Lower lobe of right lung (tissue), 2 donors: Measurements from ENCODE around the gene NDRG2. TPM values are rescaled to one million over a fixed set of nuclear protein-coding genes. Genes with fewer than 3 reads are reported as not detected.
A peak's percentile ranks its signal among the peaks of the same experiment; 100 is the strongest.

Source experiments
- ATAC-seq, 2 donors: fragments of 200-7000 bp; cut with Tn5 transposase; one replicate each; pipeline ENCODE4 v1.9.1; 2020 to 2022; ENCODE audit warnings: mild to moderate bottlenecking in 2 of 2, moderate library complexity in 2 of 2
- DNase-seq: peaks from one replicate; pipeline ENCODE4 v3.0.0-alpha.2; 2020
- H3K27ac ChIP-seq: fragments of 200-600 bp; one replicate; pipeline ENCODE4 v1.8.0; 2022
- H3K27me3 ChIP-seq: fragments of 200-600 bp; one replicate; pipeline ENCODE4 v1.8.0; 2022; ENCODE audit warnings: low read depth
- H3K36me3 ChIP-seq: fragments of 200-600 bp; one replicate; pipeline ENCODE4 v1.8.0; 2022; ENCODE audit warnings: mild to moderate bottlenecking
- H3K4me1 ChIP-seq: fragments of 200-600 bp; one replicate; pipeline ENCODE4 v1.8.0; 2022
- H3K4me3 ChIP-seq: fragments of 200-600 bp; one replicate; pipeline ENCODE4 v1.8.0; 2022; ENCODE audit warnings: mild to moderate bottlenecking
- H3K9me3 ChIP-seq: fragments of 200-600 bp; one replicate; pipeline ENCODE4 v1.8.0; 2022
- CTCF ChIP-seq: fragments of 200-600 bp; IDR thresholded peaks from one replicate; pipeline ENCODE4 v1.8.0; 2022; ENCODE audit warnings: antibody characterized with exemption, mild to moderate bottlenecking
- intact Hi-C: fragments of 100-400 bp; cut with DNase I; formaldehyde crosslinking; loops from one replicate; pipeline ENCODE4 v1.11.0; 2022
- total RNA-seq: library from RNA; stranded (reverse); fragmentation: NEBNext Ultra II Directional; extraction: Animal tissue kit (Norgen Biotek cat#: 25700); gene quantifications from one replicate; pipeline ENCODE4 v1.2.1, GENCODE V29; 2021
- donor health status: DM: no; HTN: yes; CAD: no; lungs with severe emphysema.

The NDRG2 gene
- total RNA-seq, 1 donor from 2014 or later: 92.7 TPM

- Histone ChIP-seq H3K27me3 (no peaks in the 10 kb centered on the region), H3K4me3 (no peak overlapping the region), H3K36me3 (peaks cover 52% of the 10 kb centered on the region), H3K27ac (no peak overlapping the region), H3K4me1 (no peaks in the 10 kb centered on the region), H3K9me3 (no peaks in the 10 kb centered on the region)
- intact Hi-C loops: no loop called here
- DNase-seq (no peak), ATAC-seq (no peak)
- no peak for TF ChIP-seq CTCF
These were observed 27.3 kb downstream of the NDRG2 start for GRCh38 chr14:20997564-20997963.

GRCh38 chr14:20997115-20997514, 27.7 kb downstream of the NDRG2 start:
- ATAC-seq: no peak
- intact Hi-C loops: no loop called here
- H3K4me1 ChIP-seq: no peaks in the 10 kb centered on the region
- TF ChIP-seq CTCF: no peak
- no peaks in the 10 kb centered on the region for H3K27me3 ChIP-seq
- H3K4me3 ChIP-seq: no peak overlapping the region
- H3K36me3 ChIP-seq: peaks cover 56% of the 10 kb centered on the region
- H3K27ac ChIP-seq: no peak overlapping the region
- no peaks in the 10 kb centered on the region for H3K9me3 ChIP-seq
- DNase-seq: no peak

- no peak overlapping the region for H3K27ac ChIP-seq
- H3K9me3 ChIP-seq: no peaks in the 10 kb centered on the region
- H3K4me3 ChIP-seq: no peak overlapping the region
- ATAC-seq (no peak), DNase-seq (no peak)
- H3K36me3 ChIP-seq: peaks cover 62% of the 10 kb centered on the region
- peaks cover 4% of the 10 kb centered on the region for H3K4me1 ChIP-seq
- no peak for TF ChIP-seq CTCF
- intact Hi-C loops: no loop called here
- no peaks in the 10 kb centered on the region for H3K27me3 ChIP-seq
These were observed 28.3 kb downstream of the NDRG2 start for GRCh38 chr14:20996521-20996920.

- H3K27ac ChIP-seq: peak within 1 kb of the TSS; percentile 89
- TF ChIP-seq CTCF: peak; percentile 32
- peak; percentile 93 for DNase-seq
- H3K4me1 ChIP-seq: peaks cover 27% of the 10 kb centered on the region
- no peaks in the 10 kb centered on the region for H3K27me3 ChIP-seq
- intact Hi-C loops: no loop called here
- ATAC-seq: peak; percentile 96 to 97
- H3K4me3 ChIP-seq: peak within 1 kb of the TSS; percentile 97
- H3K36me3 ChIP-seq: peaks cover 38% of the 10 kb centered on the region
- no peaks in the 10 kb centered on the region for H3K9me3 ChIP-seq
These were observed 34.9 kb downstream of the NDRG2 start, which contains the start of gene METTL17 for GRCh38 chr14:20989787-20990600. TSS of gene METTL17 (plus strand) at chr14:20989980. CDS start at chr14:20990003, 23 bp downstream.

- Histone ChIP-seq H3K27me3 (no peaks in the 10 kb centered on the region), H3K27ac (peak overlapping the region; percentile 89), H3K4me1 (peaks cover 27% of the 10 kb centered on the region), H3K36me3 (peaks cover 32% of the 10 kb centered on the region), H3K4me3 (peak overlapping the region; percentile 97), H3K9me3 (no peaks in the 10 kb centered on the region)
- intact Hi-C loops: no loop called here
- DNase-seq (no peak), ATAC-seq (no peak)
- TF ChIP-seq CTCF: no peak
These were observed 35.4 kb downstream of the NDRG2 start for GRCh38 chr14:20989471-20989786.
